Loucy (cell line): ENCODE measurements around the gene PLA2G12B.

Experiments used
- CTCF ChIP-seq: fragments of 200-600 bp; sonication (generic); conservative IDR thresholded peaks from 2 replicates; pipeline ENCODE4 v1.5.1; 2014; ENCODE audit warnings: mild to moderate bottlenecking, antibody characterized with exemption, low read length
- EZH2phosphoT487 ChIP-seq: fragments of 200-600 bp; IDR thresholded peaks from 2 replicates; pipeline ENCODE4 v1.6.1; 2018; ENCODE audit warnings: antibody characterized with exemption, mild to moderate bottlenecking, moderate library complexity, borderline replicate concordance

GRCh38 chr10:72953687-72954086, 919 bp downstream of the PLA2G12B start:
- no peak for TF ChIP-seq CTCF
- TF ChIP-seq EZH2phosphoT487: no peak
